Limb (tissue), 2 donors: ENCODE data around the gene CNN2.

Source experiments
- DNase-seq, 2 donors: peaks; one replicate each; pipeline ENCODE4 v3.0.0-alpha.2; 2016; ENCODE audit errors: extremely low spot score in 2 of 2

The CNN2 gene

DNA sequence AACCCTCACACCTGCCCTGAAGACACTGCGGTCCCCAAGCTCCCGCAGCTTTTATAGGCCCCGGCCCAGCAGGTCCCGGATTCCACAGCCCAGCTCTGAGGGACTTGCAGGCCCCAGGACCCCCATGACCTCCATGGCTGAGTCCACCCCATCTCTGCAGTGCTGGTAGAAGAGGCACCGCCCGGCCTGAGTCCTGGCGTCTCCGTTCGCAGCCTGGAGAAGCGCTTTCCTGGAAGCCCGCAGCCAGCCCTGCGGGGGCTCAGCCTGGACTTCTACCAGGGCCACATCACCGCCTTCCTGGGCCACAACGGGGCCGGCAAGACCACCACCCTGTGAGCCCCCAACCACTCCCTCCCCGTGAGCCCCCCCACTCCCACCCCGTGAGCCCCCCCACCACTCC lies 22.7 kb downstream of the CNN2 start:
- DNase-seq, result no peak

- no peak for DNase-seq
These were observed 23.4 kb downstream of the CNN2 start for GRCh38 chr19:1049800-1050199.

GRCh38 chr19:1050989-1051788 lies 24.8 kb downstream of the CNN2 start:
- DNase-seq, result no peak

GRCh38 chr19:1051791-1052190 lies 25.4 kb downstream of the CNN2 start:
- no peak for DNase-seq

- no peak for DNase-seq
These were observed 26.1 kb downstream of the CNN2 start for GRCh38 chr19:1052349-1052975.

DNA sequence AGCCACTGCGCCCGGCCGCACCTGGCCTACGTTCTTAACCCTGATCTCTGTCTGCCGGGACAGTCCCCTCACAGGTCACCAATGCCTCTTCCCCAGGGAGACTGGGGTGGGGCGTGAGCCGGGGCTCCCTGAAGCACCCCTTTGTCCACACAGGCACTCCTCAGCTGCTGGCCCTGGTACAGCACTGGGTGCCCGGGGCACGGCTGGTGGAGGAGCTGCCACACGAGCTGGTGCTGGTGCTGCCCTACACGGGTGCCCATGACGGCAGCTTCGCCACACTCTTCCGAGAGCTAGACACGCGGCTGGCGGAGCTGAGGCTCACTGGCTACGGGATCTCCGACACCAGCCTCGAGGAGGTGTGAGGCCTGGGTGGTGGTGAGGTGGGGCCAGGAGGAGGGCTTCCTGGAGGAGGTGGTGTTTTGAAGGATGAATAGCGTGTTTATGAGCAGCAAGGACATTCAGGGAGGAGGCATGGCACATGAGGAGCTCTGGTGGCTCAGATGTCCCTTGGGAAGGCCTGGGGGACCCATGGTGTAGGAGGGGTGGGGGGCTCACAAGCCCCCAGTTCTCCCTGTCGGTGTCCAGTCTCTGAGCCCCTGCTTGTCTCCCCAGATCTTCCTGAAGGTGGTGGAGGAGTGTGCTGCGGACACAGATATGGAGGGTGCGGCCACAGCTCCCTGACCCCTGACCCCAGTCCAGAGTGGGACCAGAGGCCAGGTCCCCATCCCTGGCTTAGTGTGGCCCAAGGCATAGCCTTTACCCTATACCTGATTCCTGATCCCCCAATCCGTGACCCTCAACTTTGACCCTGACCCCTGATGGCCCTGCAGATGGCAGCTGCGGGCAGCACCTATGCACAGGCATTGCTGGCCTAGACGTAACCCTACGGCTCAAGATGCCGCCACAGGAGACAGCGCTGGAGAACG lies 27.0 kb downstream of the CNN2 start:
- no peak for DNase-seq

DNA sequence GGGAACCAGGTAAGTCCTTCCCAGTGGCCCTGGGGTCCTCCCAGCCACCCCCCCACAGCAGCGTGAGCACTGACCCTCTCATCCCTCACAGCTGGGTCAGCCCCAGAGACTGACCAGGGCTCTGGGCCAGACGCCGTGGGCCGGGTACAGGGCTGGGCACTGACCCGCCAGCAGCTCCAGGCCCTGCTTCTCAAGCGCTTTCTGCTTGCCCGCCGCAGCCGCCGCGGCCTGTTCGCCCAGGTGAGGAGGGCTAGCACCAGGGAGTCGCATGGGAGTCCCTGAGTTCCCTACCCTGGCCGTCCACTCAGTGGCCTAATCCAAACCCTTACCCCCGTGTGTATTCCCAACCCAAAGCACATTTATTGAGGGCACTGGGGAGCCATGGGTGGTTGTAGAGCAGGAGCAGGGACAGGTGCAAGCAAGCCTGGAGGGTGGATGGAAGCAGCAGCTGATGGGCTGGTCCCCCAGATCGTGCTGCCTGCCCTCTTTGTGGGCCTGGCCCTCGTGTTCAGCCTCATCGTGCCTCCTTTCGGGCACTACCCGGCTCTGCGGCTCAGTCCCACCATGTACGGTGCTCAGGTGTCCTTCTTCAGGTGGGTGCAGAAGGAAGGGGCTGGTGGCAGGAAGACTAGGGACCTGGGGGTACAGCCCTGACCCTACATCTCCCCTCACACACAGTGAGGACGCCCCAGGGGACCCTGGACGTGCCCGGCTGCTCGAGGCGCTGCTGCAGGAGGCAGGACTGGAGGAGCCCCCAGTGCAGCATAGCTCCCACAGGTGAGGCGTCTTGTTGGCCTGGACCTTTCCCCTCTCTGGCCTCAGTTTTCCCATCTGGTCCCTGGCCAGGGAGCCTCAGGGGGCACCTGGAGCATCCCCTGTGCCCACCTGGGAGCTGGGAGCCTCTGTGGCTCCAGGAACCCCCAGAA lies 28.0 kb downstream of the CNN2 start:
- DNase-seq, result no peak

- no peak for DNase-seq
These were observed 28.6 kb downstream of the CNN2 start for GRCh38 chr19:1055028-1055425.

DNA sequence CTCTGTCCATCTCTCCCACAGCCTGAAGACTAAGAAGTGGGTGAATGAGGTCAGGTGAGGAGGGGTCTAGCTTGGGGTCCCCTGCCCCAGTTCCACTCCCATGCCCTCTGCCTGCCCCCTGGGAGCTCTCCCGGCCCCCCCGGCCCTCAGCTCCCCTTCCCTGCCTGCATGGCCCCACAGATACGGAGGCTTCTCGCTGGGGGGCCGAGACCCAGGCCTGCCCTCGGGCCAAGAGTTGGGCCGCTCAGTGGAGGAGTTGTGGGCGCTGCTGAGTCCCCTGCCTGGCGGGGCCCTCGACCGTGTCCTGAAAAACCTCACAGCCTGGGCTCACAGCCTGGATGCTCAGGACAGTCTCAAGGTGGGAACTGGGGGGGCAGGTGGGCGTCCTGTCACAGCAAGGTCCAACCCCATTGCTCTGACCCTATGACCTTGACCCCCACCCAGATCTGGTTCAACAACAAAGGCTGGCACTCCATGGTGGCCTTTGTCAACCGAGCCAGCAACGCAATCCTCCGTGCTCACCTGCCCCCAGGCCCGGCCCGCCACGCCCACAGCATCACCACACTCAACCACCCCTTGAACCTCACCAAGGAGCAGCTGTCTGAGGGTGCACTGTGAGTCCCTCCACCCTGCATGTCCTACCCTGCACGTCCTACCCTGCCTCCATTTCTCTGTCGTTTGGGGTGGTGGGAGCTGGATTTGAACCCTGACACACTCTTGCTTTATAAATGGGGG lies 29.6 kb downstream of the CNN2 start:
- no peak for DNase-seq

- DNase-seq, result no peak
These were observed 30.9 kb downstream of the CNN2 start for GRCh38 chr19:1057176-1057855.

DNA sequence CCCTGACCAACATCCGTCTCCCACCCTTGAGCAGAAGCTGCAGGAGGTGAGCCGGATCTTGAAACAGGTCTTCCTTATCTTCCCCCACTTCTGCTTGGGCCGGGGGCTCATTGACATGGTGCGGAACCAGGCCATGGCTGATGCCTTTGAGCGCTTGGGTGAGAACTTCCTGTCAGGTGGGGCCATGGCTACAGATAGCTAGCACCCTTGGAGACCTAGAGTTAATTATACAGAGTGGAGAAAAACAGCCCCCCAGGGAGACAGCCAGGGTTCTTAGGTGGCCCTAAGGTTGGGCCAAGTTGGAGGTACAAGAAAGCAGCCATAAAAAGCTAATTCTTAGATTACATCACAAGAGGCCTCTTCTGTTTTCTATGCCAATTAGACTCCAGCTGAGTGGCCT lies 31.7 kb downstream of the CNN2 start:
- DNase-seq, result no peak

DNA sequence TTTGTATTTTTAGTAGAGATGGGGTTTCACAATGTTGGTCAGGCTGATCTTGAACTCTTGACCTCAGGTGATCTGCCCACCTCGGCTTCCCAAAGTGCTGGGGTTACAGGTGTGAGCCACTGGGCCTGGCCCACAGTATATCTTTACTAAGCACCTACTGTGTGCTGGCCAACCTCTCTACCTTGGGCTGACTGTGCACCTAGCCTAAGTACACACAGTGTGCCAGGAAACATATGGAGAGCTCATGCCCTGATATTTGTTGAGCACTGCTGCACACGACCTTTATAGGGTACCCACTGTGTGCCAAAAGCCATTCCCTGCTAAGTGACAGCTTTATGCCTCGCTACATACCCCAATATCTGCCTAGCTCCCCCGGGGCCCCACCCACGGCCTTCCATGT lies 34.3 kb downstream of the CNN2 start:
- no peak for DNase-seq

- no peak for DNase-seq
These were observed 35.6 kb downstream of the CNN2 start for GRCh38 chr19:1061987-1062386.

DNA sequence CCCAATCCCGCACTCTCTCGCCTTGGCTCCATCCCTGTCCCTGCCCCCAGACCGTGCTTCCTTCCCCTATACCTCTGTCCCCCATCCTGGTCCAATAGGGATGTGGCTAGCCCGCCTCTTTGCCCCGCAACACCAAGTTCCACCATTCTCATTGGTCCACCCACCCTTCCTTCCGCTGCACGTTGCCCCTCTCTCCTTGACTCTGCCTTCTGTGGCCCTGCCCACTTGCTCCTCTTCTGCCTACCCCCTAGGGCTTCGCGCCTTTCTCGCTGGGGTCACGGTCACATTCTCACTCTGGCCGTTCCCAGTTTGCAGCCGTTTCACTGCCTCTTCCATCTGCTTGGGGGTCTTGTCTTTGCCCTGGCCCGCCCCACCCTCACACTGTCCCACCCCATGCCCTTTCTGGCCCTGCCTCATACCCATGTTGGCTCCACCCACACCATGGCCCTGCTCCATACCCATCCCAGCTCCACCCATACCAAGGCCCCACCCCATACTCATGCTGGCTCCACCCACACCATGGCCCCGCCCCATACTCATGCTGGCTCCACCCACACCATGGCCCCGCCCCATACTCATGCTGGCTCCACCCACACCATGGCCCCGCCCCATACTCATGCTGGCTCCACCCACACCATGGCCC lies 36.1 kb downstream of the CNN2 start:
- DNase-seq, result no peak

- no peak for DNase-seq
These were observed 36.9 kb downstream of the CNN2 start for GRCh38 chr19:1063030-1063908.

- DNase-seq, result no peak
These were observed 37.7 kb downstream of the CNN2 start for GRCh38 chr19:1063909-1064660.
